ENCODE data around the gene COQ3. TPM values are rescaled to one million over a fixed set of nuclear protein-coding genes. Genes with fewer than 3 reads are reported as not detected.

Gene COQ3
- total RNA-seq, 1 donor from 2014 or later = 4.8 TPM

- Mint-ChIP-seq H3K27me3 (ENCODE audit: unreplicated experiment) (no peaks in the 10 kb centered on the region), H3K9me3 (ENCODE audit: unreplicated experiment) (no peaks in the 10 kb centered on the region), H3K4me3 (ENCODE audit: unreplicated experiment) (peak overlapping the region; percentile 47), H3K27ac (ENCODE audit: unreplicated experiment) (no peak overlapping the region), H3K4me1 (ENCODE audit: unreplicated experiment) (peaks cover 52% of the 10 kb centered on the region), H3K36me3 (ENCODE audit: unreplicated experiment) (peaks cover 4% of the 10 kb centered on the region)
- no peak for TF ChIP-seq CTCF (IDR thresholded peaks at IDR 0.05)
- no peak for DNase-seq (ENCODE audit: extremely low spot score, unreplicated experiment)
Measured at GRCh38 chr6:99422912-99423311, 28.9 kb upstream of the COQ3 start.

GRCh38 chr6:99416892-99417767 lies 23.1 kb upstream of the COQ3 start:
- Mint-ChIP-seq H3K27me3 (ENCODE audit: unreplicated experiment) (no peaks in the 10 kb centered on the region), H3K27ac (ENCODE audit: unreplicated experiment) (no peak overlapping the region), H3K4me3 (ENCODE audit: unreplicated experiment) (no peak overlapping the region), H3K36me3 (ENCODE audit: unreplicated experiment) (peaks cover 10% of the 10 kb centered on the region), H3K9me3 (ENCODE audit: unreplicated experiment) (no peaks in the 10 kb centered on the region), H3K4me1 (ENCODE audit: unreplicated experiment) (peaks cover 28% of the 10 kb centered on the region)
- DNase-seq (ENCODE audit: extremely low spot score, unreplicated experiment) = no peak
- no peak for TF ChIP-seq CTCF (IDR thresholded peaks at IDR 0.05)

GRCh38 chr6:99416226-99416625 lies 22.2 kb upstream of the COQ3 start:
- Mint-ChIP-seq H3K4me3 (ENCODE audit: unreplicated experiment) (no peak overlapping the region), H3K36me3 (ENCODE audit: unreplicated experiment) (peaks cover 15% of the 10 kb centered on the region), H3K27me3 (ENCODE audit: unreplicated experiment) (no peaks in the 10 kb centered on the region), H3K4me1 (ENCODE audit: unreplicated experiment) (peaks cover 22% of the 10 kb centered on the region), H3K9me3 (ENCODE audit: unreplicated experiment) (no peaks in the 10 kb centered on the region), H3K27ac (ENCODE audit: unreplicated experiment) (no peak overlapping the region)
- TF ChIP-seq CTCF (IDR thresholded peaks at IDR 0.05) = no peak
- DNase-seq (ENCODE audit: extremely low spot score, unreplicated experiment) = no peak

GRCh38 chr6:99415446-99415845 lies 21.5 kb upstream of the COQ3 start:
- no peak for DNase-seq (ENCODE audit: extremely low spot score, unreplicated experiment)
- H3K36me3 Mint-ChIP-seq (ENCODE audit: unreplicated experiment) = peaks cover 22% of the 10 kb centered on the region
- no peaks in the 10 kb centered on the region for H3K9me3 Mint-ChIP-seq (ENCODE audit: unreplicated experiment)
- TF ChIP-seq CTCF (IDR thresholded peaks at IDR 0.05) = no peak
- H3K4me3 Mint-ChIP-seq (ENCODE audit: unreplicated experiment) = no peak overlapping the region
- H3K27ac Mint-ChIP-seq (ENCODE audit: unreplicated experiment) = peak overlapping the region; percentile 39
- H3K4me1 Mint-ChIP-seq (ENCODE audit: unreplicated experiment) = peaks cover 18% of the 10 kb centered on the region
- H3K27me3 Mint-ChIP-seq (ENCODE audit: unreplicated experiment) = no peaks in the 10 kb centered on the region

GRCh38 chr6:99412065-99412464 lies 18.1 kb upstream of the COQ3 start:
- Mint-ChIP-seq H3K27me3 (ENCODE audit: unreplicated experiment) (no peaks in the 10 kb centered on the region), H3K27ac (ENCODE audit: unreplicated experiment) (no peak overlapping the region), H3K9me3 (ENCODE audit: unreplicated experiment) (no peaks in the 10 kb centered on the region), H3K4me3 (ENCODE audit: unreplicated experiment) (no peak overlapping the region), H3K4me1 (ENCODE audit: unreplicated experiment) (peaks cover 15% of the 10 kb centered on the region), H3K36me3 (ENCODE audit: unreplicated experiment) (peaks cover 46% of the 10 kb centered on the region)
- no peak for TF ChIP-seq CTCF (IDR thresholded peaks at IDR 0.05)
- no peak for DNase-seq (ENCODE audit: extremely low spot score, unreplicated experiment)

Data from osteocyte (in vitro differentiated cells).